ENCODE measurements around the gene TLE1.

The TLE1 gene

GRCh38 chr9:81573415-81574321, 115.7 kb downstream of the TLE1 start:
- no peak for DNase-seq (ENCODE audit: low read depth)
- H3K4me3 ChIP-seq (ENCODE audit: low read depth, low read length), result no peak overlapping the region
- no peak for TF ChIP-seq CTCF (IDR thresholded peaks at IDR 0.05; ENCODE audit: low read depth, low read length, missing control alignments)

GRCh38 chr9:81570083-81570482, 119.3 kb downstream of the TLE1 start:
- H3K4me3 ChIP-seq (ENCODE audit: low read depth, low read length), result no peak overlapping the region
- no peak for DNase-seq (ENCODE audit: low read depth)
- no peak for TF ChIP-seq CTCF (IDR thresholded peaks at IDR 0.05; ENCODE audit: low read depth, low read length, missing control alignments)

GRCh38 chr9:81566074-81566698, 123.2 kb downstream of the TLE1 start:
- H3K4me3 ChIP-seq (ENCODE audit: low read depth, low read length), result no peak overlapping the region
- DNase-seq (ENCODE audit: low read depth), result no peak
- TF ChIP-seq CTCF (IDR thresholded peaks at IDR 0.05; ENCODE audit: low read depth, low read length, missing control alignments), result no peak

- DNase-seq (ENCODE audit: low read depth), result no peak
- H3K4me3 ChIP-seq (ENCODE audit: low read depth, low read length), result no peak overlapping the region
- TF ChIP-seq CTCF (IDR thresholded peaks at IDR 0.05; ENCODE audit: low read depth, low read length, missing control alignments), result no peak
These were observed 123.7 kb downstream of the TLE1 start for GRCh38 chr9:81565609-81566008.

GRCh38 chr9:81565144-81565543, 124.2 kb downstream of the TLE1 start:
- H3K4me3 ChIP-seq (ENCODE audit: low read depth, low read length), result no peak overlapping the region
- TF ChIP-seq CTCF (IDR thresholded peaks at IDR 0.05; ENCODE audit: low read depth, low read length, missing control alignments), result no peak
- no peak for DNase-seq (ENCODE audit: low read depth)

- no peak for DNase-seq (ENCODE audit: low read depth)
- H3K4me3 ChIP-seq (ENCODE audit: low read depth, low read length), result no peak overlapping the region
- no peak for TF ChIP-seq CTCF (IDR thresholded peaks at IDR 0.05; ENCODE audit: low read depth, low read length, missing control alignments)
These were observed 124.7 kb downstream of the TLE1 start for GRCh38 chr9:81564632-81565031.

Data from GM12864 (cell line).